ENCODE data around the gene HEYL. TPM values are rescaled to one million over a fixed set of nuclear protein-coding genes. Genes with fewer than 3 reads are reported as not detected.

Gene HEYL
- total and polyA plus RNA-seq, 2 of the 8 experiments (the other 6 are each of a cell fraction or from before 2014, with no cell fraction given) = 1.8 to 3.1 TPM

- TF ChIP-seq ATF2 (IDR thresholded peaks at IDR 0.05; ENCODE audit: low read length) = no peak
- TF ChIP-seq TEAD4 (IDR thresholded peaks at IDR 0.05; ENCODE audit: low read depth, low read length) = no peak
- TF ChIP-seq HDAC6 (IDR thresholded peaks at IDR 0.05; ENCODE audit: low read depth, low read length) = no peak
- TF ChIP-seq RXRA (IDR thresholded peaks at IDR 0.05; ENCODE audit: insufficient read depth, low read depth, low read length) = no peak
- no peak for TF ChIP-seq TAF7 (optimal IDR thresholded peaks at IDR 0.05; ENCODE audit: borderline replicate concordance, low read depth, low read length)
- TF ChIP-seq RAD21 (IDR thresholded peaks at IDR 0.05 in 1 of 2, conservative IDR thresholded peaks at IDR 0.05 in 1 of 2; ENCODE audit: low read depth in 2 of 2, low read length in 2 of 2) = peak; percentile 46 to 62
- peak; percentile 2 for TF ChIP-seq NANOG (IDR thresholded peaks at IDR 0.05; ENCODE audit: insufficient read depth, low read depth, low read length, poor library complexity, severe bottlenecking)
- peak; percentile 90 to 97 (median 91) for TF ChIP-seq CTCF (IDR thresholded peaks at IDR 0.05; ENCODE audit: control extremely low read depth in 1 of 3, insufficient read depth in 1 of 3, low read depth in 1 of 3, low read length in 3 of 3)
- TF ChIP-seq TBP (IDR thresholded peaks at IDR 0.05; ENCODE audit: low read depth, low read length) = peak; percentile 36; the same call in 1 of the 2 replicates
- no peak for TF ChIP-seq SUZ12 (IDR thresholded peaks at IDR 0.05; ENCODE audit: low read length)
- no peak for TF ChIP-seq ATF3 (IDR thresholded peaks at IDR 0.05; ENCODE audit: insufficient read depth, low read depth, low read length)
- TF ChIP-seq POU5F1 (IDR thresholded peaks at IDR 0.05; ENCODE audit: low read depth, low read length) = no peak
- no peak for TF ChIP-seq SAP30 (IDR thresholded peaks at IDR 0.05; ENCODE audit: insufficient read depth, insufficient replicate concordance, low read length)
- TF ChIP-seq FOSL1 (IDR thresholded peaks at IDR 0.05; ENCODE audit: insufficient read depth, low read depth, low read length) = no peak
- no peak for TF ChIP-seq CHD2 (IDR thresholded peaks at IDR 0.05; ENCODE audit: low read length)
Observed at GRCh38 chr1:39609618-39610331, 29.7 kb downstream of the HEYL start (continued).
